Measurements from ENCODE around the gene GYG2.

The GYG2 gene

DNA sequence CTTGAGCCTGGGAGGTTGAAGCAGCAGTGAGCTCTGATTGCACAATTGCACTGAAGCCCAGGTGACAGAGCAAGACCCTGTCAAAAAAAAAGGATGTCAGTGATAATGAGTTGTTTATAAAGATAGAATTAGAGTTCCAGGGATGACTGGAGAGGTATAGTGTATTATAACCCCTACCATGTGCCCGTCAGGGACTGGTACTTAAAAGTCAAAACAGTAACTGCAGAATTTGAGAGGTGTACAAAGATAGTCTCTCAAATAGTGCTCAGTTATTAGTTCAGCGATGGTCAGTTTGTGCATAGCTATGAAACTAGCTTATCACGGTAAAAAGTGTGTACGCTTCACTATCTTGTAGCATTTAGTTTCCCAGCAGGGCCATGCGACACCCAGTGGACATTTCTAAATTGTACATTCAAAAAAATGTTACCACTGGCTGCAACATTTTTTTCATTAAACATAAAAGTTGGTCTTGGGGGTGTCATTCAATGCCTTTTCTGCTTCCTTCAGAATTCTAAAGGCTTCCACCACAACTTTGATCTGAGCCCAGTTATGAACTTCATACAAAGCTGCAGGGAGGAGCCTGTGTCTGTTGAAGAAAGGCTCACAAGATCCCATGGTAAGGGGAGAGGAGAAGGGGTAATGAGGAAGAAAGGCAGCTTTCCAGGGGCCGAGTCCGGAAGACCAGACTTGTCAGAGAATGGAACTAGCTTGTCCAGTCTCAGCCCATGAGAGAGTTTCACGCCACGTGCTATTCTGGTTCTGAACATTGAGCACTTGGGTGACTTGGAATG is 9.2 kb upstream of the GYG2 start:
- no peak for DNase-seq

DNA sequence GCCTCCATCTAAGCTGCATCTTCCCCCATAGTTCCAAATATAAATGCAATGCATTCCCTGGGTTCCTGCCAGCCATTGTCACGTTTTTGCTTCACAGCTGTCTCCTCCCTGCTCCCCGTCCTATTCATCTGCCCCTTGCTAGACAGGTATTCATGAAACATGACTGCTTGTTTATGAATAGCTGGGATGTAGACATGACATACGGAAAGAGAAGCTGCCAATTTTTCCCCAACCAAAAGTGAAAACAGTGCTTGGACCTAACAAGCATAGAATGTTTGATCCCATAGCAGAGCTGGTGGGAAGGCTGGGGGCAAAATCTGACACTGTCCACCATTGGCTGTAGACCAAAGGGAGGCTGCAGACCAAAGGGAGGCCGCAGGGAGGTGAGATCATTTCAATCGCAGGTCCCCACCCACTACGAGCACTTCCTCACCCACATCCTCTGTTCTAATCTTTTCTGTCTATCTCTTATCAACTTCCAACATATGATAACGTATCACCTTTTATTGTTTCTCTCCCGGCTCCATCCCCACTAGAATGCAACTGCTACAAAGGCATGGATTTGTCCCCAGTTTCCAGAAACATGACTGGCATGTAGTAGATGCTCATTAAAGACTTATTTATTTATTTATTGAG is 8.5 kb upstream of the GYG2 start:
- no peak for DNase-seq

DNA sequence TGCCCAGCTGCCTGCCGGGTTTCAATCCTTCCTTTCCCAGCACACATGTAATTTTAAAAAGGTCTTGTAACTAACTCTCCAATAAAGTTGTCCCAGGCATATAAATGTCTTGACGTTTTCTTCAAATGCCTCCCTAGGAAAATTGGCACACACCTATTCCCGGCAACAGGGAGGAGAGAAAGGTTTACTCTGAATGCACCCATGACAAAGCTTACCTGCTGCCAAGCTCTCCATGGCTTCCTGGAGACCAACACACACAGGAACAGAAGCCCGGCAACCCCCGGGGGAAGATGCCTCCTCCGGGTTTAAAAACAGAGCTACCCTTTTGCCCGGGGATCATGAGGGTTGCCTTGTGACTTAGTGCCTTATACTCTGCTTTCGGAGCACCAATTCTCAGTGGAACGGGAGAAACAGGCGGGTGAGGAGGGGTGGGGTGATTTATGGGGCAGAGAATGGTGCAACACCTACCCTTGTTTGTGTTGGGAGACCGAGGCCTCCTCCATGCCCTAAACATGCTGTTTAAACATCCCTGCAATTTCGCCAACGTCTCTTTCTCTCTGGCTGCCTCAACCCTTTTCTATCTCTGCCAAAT is 4.8 kb upstream of the GYG2 start:
- DNase-seq = no peak

DNA sequence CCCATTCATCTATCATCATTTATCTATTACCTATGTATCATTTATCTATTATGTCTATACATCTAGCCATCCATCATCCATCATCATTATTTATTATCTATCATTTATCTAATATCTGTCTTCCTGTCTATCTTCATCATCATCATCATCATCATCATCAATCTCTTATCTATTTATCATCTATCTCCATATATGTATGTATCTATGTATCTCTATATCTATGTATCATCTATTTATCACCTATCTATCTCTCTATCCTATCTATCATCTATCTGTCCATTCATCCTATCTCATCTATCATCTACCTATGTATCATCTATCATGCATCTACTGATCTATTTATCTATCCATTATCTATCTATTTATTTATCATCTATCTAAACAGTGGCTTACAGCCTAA is 3.8 kb upstream of the GYG2 start:
- DNase-seq = no peak

DNA sequence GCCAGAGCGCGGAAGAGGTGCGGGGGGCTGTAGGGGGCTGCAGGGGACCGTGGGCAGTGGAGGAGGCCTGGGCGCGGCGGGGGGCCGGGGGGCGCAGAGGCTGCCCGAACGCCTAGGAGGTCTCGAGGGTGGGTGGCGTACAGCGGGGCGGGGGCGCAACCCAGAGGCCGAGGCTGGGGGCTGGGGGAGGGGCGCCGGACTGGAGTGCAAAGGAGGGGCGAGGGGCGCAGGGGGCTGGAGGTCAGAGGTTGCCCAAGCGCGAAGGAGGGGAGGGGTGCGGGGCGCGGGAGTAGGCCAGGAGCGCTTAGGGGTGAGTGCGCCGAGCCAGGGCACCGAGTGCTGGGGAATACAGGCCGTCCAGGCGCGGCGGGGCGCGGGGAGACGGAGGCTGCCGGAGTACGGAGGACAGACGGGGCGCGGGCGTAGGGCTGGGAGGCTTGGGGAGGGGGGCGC is 255 bp downstream of the GYG2 start:
- no peak for DNase-seq

DNA sequence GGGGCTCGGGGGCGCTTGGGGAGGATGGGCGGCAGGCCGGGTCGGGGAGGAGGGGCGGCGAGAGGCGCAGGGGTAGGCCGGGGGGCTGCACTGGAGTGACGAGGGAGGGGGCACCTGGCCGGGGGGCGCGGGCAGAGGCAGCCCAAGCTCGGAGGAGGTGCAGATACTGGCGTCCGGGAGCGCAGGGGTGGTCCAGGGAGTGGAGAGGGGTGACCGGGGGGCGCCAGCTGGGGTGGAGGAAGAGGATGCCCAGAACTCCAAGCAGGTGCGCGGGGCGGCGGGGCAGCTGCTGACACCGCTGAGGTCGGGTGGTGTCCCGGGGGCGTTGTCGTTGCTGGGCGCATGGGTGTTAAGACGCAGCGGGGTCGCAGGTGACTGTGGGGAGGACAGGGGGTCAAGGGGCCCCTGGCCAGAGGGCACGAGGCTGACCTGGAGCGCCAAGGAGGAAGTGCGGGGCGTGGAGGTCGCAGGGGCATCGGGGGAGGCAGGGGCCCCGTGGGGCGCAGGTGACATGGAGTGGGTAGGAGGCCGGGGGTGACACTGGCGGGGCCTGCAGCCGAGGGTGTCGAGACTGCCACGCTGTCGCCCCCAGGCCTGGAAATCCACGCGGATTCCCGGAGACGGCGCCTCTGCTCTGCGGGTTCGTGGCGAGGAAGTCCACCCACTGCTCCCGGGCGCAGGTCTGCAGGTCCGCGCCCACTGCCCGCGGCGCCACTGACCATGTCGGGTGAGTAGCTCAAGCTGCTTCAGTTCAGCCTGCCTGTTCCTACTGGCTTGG is 928 bp downstream of the GYG2 start:
- no peak for DNase-seq

DNA sequence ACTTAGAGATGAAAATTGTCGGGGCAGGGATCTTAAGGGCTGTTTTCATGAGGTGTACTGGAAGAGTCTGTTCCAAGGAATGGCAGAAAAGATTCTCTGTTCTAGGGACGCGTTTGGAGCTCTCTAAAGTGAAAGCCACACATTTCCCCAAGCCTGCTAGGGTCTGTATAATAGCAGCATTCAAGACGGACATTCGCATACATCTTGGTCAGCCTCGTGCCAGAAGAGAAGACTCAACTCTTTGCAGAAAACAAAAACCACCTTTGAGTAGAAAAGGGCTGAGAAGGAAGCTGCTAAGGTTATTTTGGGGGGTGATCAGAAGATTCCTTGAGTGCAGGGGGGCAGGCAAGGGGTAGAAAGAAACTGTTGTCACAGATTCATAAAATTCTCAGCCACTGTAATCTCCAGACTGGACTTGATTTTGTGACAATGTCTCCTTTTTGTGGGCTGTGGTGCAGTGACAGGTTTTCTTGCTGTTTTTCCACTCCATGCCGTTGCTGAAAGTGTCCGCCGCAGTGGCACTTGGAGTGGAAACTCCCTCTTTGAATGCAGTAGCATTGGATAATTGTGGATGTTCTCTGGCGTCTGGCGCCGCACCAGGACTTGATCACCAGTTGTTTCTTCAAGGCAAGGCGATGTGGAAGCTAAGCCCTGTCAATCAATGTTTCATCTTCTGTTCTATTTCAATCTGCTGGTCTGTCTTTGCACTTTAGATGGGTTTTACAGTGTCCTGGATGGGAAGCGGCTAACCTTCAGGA is 2.9 kb downstream of the GYG2 start:
- no peak for DNase-seq

DNA sequence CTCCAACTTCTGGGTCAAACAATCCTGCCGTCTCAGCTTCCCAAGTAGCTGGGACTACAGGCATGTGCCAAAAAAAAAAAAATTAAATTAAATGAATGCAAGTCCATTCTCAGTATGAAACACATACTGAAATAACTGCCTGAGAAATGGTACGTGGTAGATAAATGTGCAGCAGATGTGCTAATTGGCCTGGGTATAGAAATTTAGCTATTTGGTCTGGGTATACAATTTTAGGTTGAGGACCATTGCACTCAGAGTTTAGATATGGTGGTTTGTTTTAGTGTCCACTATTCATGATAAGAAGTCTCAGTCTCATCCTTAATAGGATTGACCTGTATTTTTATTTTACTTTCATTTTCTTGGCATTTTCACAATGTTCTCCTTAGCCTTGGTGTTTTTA is 9.2 kb downstream of the GYG2 start:
- no peak for DNase-seq

DNA sequence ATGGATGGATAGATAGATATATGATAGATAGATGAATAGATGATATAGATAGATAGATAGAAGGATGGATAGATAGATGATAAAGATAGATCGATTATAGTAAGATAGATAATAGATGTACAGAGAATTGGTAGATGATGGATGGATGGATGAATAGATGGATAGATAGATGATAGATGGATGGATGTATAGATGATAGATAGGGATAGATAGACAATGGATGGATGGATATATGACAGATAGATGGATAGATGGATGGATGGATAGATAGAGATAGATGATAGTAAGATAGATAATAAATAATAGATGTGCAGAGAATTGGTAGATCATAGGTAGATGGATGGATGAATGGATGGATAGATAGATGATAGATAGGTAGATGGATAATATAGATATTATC is 12.2 kb downstream of the GYG2 start:
- DNase-seq = no peak

DNA sequence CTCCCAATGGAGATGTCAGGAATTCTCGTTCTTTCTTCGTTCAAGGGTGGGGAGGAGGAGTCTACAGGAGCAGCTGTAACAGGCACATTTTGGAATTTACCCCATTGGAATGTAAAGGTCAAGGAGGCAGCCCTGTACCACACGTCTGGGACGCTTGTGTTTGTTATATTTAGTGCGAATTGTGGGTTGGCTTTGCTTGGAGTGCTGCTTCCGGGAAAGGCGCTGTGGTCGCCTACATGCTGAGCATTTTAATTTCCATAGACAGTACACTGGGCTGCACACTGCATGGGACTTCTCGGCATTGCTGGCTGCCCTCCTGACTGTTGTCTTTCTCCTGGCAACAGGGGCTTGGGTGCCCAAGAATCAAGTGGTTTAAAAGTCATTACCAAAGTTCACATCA is 12.8 kb downstream of the GYG2 start:
- no peak for DNase-seq

DNA sequence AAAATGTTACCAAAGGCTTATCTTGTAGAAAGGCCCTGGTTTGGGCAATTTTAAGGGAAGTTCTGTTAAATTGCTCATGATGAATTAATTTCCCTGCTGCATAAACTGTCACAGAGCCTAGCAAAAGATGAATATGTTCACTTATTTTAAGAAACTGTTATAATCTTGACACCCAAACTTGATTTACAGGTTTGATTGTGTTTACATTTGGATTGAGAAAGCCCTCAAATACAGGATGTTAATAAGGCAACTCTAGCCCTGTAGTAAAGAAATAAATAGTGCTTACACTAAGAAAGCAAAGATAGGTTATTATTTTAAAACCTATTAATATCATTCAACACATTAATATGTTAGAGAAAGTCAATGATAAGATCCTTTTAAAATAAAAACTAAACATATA is 18.3 kb downstream of the GYG2 start:
- no peak for DNase-seq

DNA sequence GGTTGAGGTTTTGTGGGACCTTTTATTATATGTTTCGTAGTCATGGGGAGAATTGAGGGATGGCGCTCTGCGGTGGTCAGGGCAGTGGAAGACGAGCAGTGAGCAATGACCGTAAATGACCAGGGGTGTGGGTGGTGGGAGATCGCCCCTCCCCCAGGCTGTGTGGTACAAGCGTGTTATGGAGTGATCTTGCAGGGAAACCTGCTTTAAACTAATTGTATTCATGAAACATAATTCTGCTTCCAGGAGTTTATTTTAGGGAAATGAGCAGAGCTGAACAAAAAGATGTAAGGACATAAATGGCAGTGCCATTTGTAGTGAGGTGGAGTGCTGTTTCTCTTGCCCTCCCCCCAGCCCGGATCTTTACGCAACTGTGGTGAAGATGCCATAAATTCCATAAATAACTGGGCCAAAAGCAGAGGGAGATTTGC is 20.2 kb downstream of the GYG2 start:
- DNase-seq = no peak

DNA sequence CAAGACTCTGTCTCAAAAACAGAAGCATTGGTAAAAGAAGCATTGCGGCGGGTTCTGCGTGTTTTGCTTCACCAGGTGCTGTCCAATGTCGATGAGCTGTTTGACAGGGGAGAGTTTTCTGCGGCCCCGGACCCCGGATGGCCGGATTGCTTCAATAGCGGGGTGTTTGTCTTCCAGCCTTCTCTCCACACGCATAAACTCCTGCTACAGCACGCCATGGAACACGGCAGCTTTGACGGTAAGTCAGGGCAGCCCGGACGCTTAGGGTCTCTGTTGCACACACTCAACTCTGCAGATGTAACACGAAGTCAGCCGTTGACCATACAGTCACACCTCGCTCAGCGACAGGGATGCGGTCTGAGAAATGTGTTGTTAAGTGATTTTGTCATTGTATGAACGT is 26.2 kb downstream of the GYG2 start:
- DNase-seq = no peak

DNA sequence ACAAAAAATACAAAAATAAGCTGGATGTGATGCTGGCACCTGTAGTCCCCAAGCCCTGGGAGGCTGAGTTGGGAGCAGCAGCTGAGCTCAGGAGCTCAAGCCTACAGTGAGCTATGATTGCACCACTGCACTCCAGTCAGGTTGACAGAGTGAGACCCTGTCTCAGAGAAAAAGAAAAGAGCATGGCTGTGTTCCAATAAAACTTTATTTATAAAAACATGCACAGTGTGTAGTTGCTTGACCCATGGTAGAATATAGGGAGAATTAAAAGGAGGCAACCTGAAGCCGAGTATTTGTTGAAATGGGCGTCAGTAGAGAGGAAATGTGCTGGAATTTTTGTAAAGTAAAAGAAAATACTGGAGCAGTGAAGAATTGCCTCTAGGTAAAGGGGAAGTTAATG is 27.0 kb downstream of the GYG2 start:
- no peak for DNase-seq

DNA sequence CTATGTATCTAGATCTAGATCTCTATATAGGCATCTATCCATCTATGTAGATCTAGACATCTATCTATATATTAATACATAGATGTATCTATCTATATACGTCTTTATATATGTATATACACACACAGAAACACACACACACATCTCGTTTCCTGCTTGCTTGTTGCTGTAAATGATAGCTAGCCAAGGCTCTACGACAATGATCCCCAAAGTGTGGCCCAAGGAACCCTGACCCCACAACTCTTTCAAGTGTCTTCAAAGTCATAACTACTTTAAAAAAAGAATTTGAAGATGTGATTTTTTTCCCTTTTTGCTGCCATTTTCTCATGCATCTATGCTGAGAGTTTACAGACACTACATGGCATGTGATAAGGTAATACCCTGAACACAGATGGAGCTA is 28.8 kb downstream of the GYG2 start:
- DNase-seq = no peak

DNA sequence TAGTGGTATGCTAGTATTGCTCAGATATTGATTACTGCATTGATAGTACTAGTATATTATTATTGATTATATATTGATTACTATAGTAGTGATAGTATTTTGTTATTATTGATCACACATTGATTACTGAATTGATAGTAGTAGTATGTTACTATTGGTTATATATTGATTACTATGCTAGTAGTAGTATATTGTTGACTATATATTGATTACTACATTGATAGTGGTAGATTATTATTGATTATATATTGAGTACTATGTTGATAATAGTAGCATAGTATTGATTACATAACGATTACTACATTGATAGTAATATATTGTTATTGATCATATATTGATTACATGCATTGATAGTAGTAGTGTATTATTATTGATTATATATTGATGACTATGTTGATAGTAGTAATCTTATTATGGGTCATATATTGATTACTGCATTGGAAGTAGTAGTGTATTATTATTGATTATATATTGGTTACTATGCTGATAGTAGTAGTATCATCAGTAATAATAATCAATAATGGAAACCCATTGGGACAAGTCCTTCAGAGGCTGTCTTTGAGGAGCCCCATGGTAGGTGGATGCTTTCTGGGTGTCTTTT is 30.6 kb downstream of the GYG2 start:
- DNase-seq = no peak

DNA sequence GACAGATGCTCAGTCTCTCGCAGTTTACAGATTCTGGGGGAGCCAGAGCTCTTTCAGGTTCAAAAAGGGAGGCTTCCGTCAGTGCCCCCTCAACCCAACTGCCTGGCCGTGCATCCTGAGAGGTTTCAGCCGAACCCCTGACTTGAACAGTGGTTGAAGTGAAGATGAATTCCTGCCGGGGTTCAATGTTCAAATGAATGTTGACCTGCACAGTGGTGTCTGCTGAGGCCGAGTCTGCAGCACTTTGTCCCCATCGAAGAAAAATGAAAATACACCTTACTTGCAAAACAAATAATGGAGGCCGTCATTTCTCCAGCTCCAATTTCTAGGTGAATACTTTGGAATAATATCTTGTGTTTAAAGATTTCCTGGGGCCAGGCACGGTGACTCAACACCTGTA is 33.7 kb downstream of the GYG2 start:
- DNase-seq = no peak

DNA sequence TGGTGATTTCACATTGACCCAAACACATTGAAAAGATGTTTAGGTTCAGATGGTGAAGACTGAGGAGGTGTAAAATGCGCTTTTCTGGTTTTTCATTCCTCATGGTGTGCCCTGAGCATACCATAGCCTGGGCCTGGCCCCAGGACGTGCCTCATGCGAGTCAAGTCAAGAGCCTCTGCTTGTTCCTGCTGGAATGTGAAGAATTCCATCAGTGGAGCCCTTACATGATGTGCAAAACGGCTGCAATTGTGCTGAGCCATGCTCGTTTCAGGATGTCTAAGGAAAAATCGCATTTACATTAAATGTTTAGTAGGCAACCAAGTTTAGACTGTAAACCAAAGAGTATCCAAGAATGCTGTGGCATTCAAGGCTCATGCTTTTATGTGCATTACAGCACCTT is 34.9 kb downstream of the GYG2 start:
- no peak for DNase-seq

DNA sequence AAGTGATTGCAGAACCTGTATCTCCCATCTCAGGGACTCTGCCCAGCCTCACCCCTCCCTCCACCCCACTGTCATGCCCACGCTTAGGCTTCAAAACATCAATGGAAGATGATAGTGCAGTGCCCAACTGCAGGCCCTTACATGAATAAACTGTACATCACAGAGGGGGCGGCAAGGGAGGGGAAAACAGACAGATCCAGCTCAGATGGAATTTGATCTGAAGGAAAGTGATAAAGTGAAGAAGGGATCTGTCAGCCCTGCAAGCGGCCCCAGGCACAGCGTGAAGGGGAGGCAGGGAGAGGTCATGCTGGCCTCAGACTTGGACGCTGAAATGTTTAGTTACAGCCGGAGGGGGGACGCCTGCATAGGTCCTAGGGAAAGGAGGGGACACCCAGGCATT is 38.5 kb downstream of the GYG2 start:
- no peak for DNase-seq

DNA sequence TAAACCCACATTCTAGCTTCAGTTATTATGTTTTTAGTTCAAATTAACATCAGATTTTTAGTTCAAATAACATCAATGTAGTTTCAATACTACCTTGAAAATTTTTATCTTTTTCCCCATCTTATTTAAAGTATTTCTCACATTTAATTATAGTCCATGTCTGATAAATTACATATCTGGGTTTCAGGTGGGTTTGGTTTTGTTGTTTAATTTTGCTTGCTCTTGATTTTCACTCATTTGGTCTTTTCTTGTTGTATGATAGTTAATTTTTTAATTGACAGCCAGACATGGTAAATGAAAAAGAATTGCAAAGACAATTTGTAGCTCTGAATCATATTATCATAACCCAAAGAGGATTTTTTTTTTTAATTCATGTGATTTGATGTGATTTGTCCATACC is 41.9 kb downstream of the GYG2 start:
- no peak for DNase-seq

DNA sequence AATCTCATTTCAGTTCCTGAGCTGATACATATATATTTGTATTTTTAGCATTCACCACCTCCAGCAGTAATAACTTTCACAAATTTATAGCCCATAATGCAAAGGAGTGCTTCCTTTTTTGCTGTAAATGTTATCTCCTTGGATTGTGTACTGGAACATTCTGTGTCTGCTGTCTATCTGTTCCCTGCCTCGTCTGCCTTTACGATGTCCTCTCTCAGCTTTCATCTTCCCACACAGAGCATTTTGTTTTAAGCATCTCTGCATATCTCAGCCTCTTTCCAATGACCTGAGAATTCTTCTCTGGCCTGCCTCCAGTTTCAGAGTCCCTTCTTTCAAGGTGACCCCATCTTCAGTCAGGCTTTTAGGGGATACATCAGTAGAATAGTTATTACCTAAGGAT is 43.1 kb downstream of the GYG2 start:
- no peak for DNase-seq

DNA sequence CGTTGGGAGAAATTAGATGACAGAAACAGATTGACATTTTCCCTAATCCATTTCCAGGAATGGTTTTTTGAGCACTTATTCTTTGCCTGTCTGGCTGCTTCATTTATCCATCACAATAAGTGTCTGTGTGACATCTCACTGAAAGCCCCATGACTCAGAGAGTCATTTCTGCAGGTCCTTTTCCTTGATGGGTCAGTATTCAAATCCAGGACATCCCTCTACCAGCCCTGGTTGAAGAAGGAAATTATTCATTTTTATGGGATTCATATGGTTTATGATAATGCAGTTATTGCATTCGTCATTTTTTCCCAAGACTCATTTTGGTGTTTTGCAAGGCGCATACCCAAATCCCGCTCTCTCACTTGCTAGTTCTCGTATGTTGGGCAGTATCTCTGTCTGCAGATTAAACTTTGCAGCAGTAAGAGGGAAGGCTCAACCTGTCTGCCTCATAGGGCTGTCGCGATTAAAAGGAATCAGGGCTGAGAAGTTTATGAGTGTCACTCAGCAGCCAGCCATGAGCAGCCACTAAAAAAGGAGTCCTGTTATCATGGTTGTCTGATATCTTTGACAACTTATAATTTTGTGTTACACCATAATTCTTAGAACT is 44.0 kb downstream of the GYG2 start:
- DNase-seq = no peak

Data from activated CD4-positive, alpha-beta T cell treated with anti-CD3 and anti-CD28 coated beads, Interleukin-2, amount 50 U/mL, for 1 hour (primary cell).